H9 (cell line): Measurements from ENCODE around the gene ALOX5AP. TPM values are rescaled to one million over a fixed set of nuclear protein-coding genes. Genes with fewer than 3 reads are reported as not detected.

Source experiments
- DNase-seq: peaks from one replicate; pipeline ENCODE4 v3.0.0-alpha.2; 2017
- H2AFZ ChIP-seq: one replicate; pipeline ENCODE4 v1.6.1; 2013; ENCODE audit warnings: mild to moderate bottlenecking, low read length, control low read depth, moderate library complexity
- H2AK5ac ChIP-seq: 2 replicates; pipeline ENCODE4 v1.6.1; 2013; ENCODE audit warnings: low read length, control low read depth, mixed read lengths; ENCODE audit not compliant: insufficient read length
- H2BK120ac ChIP-seq: one replicate; pipeline ENCODE4 v1.6.1; 2013; ENCODE audit warnings: low read depth, mild to moderate bottlenecking, low read length, control low read depth, inconsistent platforms; ENCODE audit not compliant: poor library complexity, severe bottlenecking
- H2BK12ac ChIP-seq: 2 replicates; pipeline ENCODE4 v1.6.1; 2013; ENCODE audit warnings: low read length, control low read depth, mixed read lengths, low read depth; ENCODE audit not compliant: insufficient read length
- H2BK15ac ChIP-seq: 2 replicates; pipeline ENCODE4 v1.6.1; 2013; ENCODE audit warnings: low read depth, low read length, control low read depth
- H2BK20ac ChIP-seq: one replicate; pipeline ENCODE4 v1.6.1; 2013; ENCODE audit warnings: low read depth, mild to moderate bottlenecking, low read length, control low read depth, inconsistent platforms; ENCODE audit not compliant: poor library complexity, severe bottlenecking
- H2BK5ac ChIP-seq: 2 replicates; pipeline ENCODE4 v1.6.1; 2013; ENCODE audit warnings: low read length, control low read depth, mixed read lengths; ENCODE audit not compliant: insufficient read length
- H3K14ac ChIP-seq: 2 replicates; pipeline ENCODE4 v1.6.1; 2013; ENCODE audit warnings: low read length, control low read depth; ENCODE audit not compliant: insufficient read depth
- H3K18ac ChIP-seq: 2 replicates; pipeline ENCODE4 v1.6.1; 2013; ENCODE audit warnings: low read depth, mild to moderate bottlenecking, mixed read lengths, low read length, control low read depth; ENCODE audit not compliant: insufficient read length
- H3K23ac ChIP-seq: 2 replicates; pipeline ENCODE4 v1.6.1; 2013; ENCODE audit warnings: low read length, control low read depth, mixed read lengths, low read depth; ENCODE audit not compliant: insufficient read length
- H3K23me2 ChIP-seq: 2 replicates; pipeline ENCODE4 v1.6.1; 2013; ENCODE audit warnings: low read depth, mild to moderate bottlenecking, mixed read lengths, low read length, control low read depth; ENCODE audit not compliant: insufficient read length, poor library complexity, severe bottlenecking
- H3K27ac ChIP-seq: 2 replicates; pipeline ENCODE4 v1.5.1; 2013; ENCODE audit warnings: low read length, control low read depth, mixed read lengths, low read depth; ENCODE audit not compliant: insufficient read length
- H3K27me3 ChIP-seq: 2 replicates; pipeline ENCODE4 v1.6.1; 2013; ENCODE audit warnings: low read length, control low read depth, inconsistent platforms; ENCODE audit not compliant: insufficient read depth
- H3K4ac ChIP-seq: 2 replicates; pipeline ENCODE4 v1.6.1; 2013; ENCODE audit warnings: low read depth, mild to moderate bottlenecking, control low read depth, inconsistent platforms, low read length, moderate library complexity
- H3K4me1 ChIP-seq: 2 replicates; pipeline ENCODE4 v1.6.1; 2013; ENCODE audit warnings: low read length, control low read depth, inconsistent platforms; ENCODE audit not compliant: insufficient read depth
- H3K4me2 ChIP-seq: 2 replicates; pipeline ENCODE4 v1.6.1; 2013; ENCODE audit warnings: low read length, control low read depth, mixed read lengths; ENCODE audit not compliant: insufficient read length, insufficient read depth
- H3K56ac ChIP-seq: 2 replicates; pipeline ENCODE4 v1.6.1; 2013; ENCODE audit warnings: low read depth, mild to moderate bottlenecking, mixed read lengths, low read length, control low read depth; ENCODE audit not compliant: insufficient read length
- H3K79me1 ChIP-seq: 2 replicates; pipeline ENCODE4 v1.6.1; 2013; ENCODE audit warnings: low read depth, mild to moderate bottlenecking, moderate library complexity, low read length, control low read depth, inconsistent platforms; ENCODE audit not compliant: insufficient read depth, poor library complexity, severe bottlenecking
- H3K79me2 ChIP-seq: 2 replicates; pipeline ENCODE4 v1.6.1; 2013; ENCODE audit warnings: low read length, control low read depth, inconsistent platforms; ENCODE audit not compliant: insufficient read depth
- H3K9ac ChIP-seq: 2 replicates; pipeline ENCODE4 v1.6.1; 2013; ENCODE audit warnings: low read length, control low read depth, mixed read lengths; ENCODE audit not compliant: insufficient read length; ENCODE audit errors: extremely low read depth
- H3K9me3 ChIP-seq: one replicate; pipeline ENCODE4 v1.6.1; 2013; ENCODE audit warnings: low read depth, low read length, inconsistent platforms; ENCODE audit not compliant: control insufficient read depth
- H3T11ph ChIP-seq: one replicate; pipeline ENCODE4 v1.6.1; 2013; ENCODE audit warnings: mild to moderate bottlenecking, low read length, control low read depth, inconsistent platforms
- H4K20me1 ChIP-seq: one replicate; pipeline ENCODE4 v1.6.1; 2013; ENCODE audit not compliant: control insufficient read depth, insufficient read length, insufficient read depth
- H4K5ac ChIP-seq: 2 replicates; pipeline ENCODE4 v1.6.1; 2013; ENCODE audit warnings: low read depth, mild to moderate bottlenecking, mixed read lengths, low read length, control low read depth; ENCODE audit not compliant: insufficient read length
- H4K8ac ChIP-seq: replicated peaks from 2 replicates; pipeline ENCODE4 v1.6.1; 2013; ENCODE audit warnings: low read length, control low read depth, mixed read lengths, low read depth; ENCODE audit not compliant: insufficient read length
- H4K91ac ChIP-seq: 2 replicates; pipeline ENCODE4 v1.6.1; 2013; ENCODE audit warnings: low read depth, mild to moderate bottlenecking, moderate library complexity, mixed read lengths, low read length, control low read depth; ENCODE audit not compliant: insufficient read length
- H3K27ac Mint-ChIP-seq, 3 experiments: 2 replicates in 2 of 3; 3 replicates in 1 of 3; pipeline ENCODE4 v1.8.0; 2020 to 2021; ENCODE audit warnings: mixed read lengths in 3 of 3, mild to moderate bottlenecking in 1 of 3, moderate library complexity in 1 of 3
- H3K27me3 Mint-ChIP-seq: 2 replicates; pipeline ENCODE4 v1.8.0; 2021; ENCODE audit warnings: low read depth, mild to moderate bottlenecking, moderate library complexity, mixed read lengths
- H3K36me3 Mint-ChIP-seq, 3 experiments: 2 replicates in 2 of 3; 3 replicates in 1 of 3; pipeline ENCODE4 v1.8.0; 2020 to 2021; ENCODE audit warnings: low read depth in 3 of 3, mixed read lengths in 3 of 3; ENCODE audit not compliant: insufficient read depth in 1 of 3
- H3K4me1 Mint-ChIP-seq, 2 experiments: 2 replicates each; pipeline ENCODE4 v1.8.0; 2020; ENCODE audit warnings: mixed read lengths in 2 of 2
- H3K4me3 Mint-ChIP-seq, 2 experiments: 2 replicates in 1 of 2; 3 replicates in 1 of 2; pipeline ENCODE4 v1.8.0; 2020 to 2021; ENCODE audit warnings: mild to moderate bottlenecking in 2 of 2, mixed read lengths in 2 of 2, moderate library complexity in 1 of 2
- H3K9me3 Mint-ChIP-seq, 2 experiments: 2 replicates in 1 of 2; 3 replicates in 1 of 2; pipeline ENCODE4 v1.8.0; 2020; ENCODE audit warnings: mild to moderate bottlenecking in 2 of 2, mixed read lengths in 2 of 2, moderate library complexity in 1 of 2
- WGBS: extraction: QIAGEN DNeasy Blood & Tissue Kit; methylation state at CpG from one replicate; pipeline ENCODE4 v1.1.7; 2013; ENCODE audit warnings: missing lambda C conversion rate, low lambda C conversion rate, mixed read lengths; ENCODE audit not compliant: insufficient read length; ENCODE audit errors: extremely low coverage; 5-methylcytosine and 5-hydroxymethylcytosine counted together
- total RNA-seq: library from RNA; stranded (reverse); gene quantifications from 2 replicates; pipeline ENCODE4 v1.2.1, GENCODE V29; 2021
- TF ChIP-seq, protein P1 (sequence below): fragments of 200-600 bp; sonication (generic); conservative IDR thresholded peaks from 3 replicates; pipeline ENCODE4 v1.8.0; 2021; ENCODE audit warnings: antibody characterized with exemption, mild to moderate bottlenecking

ALOX5AP gene
- total RNA-seq, 1 experiment from 2014 or later = not detected

DNA sequence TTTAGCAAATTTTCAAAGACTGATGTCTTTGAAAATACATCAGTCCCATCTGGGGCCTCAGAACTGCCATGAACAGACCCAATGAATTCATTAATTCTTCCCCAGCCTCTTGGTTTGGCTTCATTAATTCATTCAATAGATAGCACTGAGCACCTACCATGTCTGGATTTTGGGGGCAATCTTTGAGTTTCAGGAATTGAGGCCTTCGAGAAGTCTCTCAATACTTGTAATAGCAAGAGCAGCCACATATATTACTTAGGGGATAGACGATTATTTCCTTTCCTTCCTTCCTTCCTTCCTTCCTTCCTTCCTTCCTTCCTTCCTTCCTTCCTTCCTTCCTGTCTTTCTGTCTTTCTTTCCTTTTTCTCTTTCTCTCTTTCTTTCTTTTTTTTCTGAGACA lies 64.8 kb downstream of the ALOX5AP start:
- Histone ChIP-seq H4K20me1 (no peaks in the 10 kb centered on the region), H4K5ac (no peak overlapping the region), H3K14ac (no peak overlapping the region), H2BK15ac (no peak overlapping the region), H3K23ac (no peak overlapping the region), H3K27ac (no peak overlapping the region), H3K27me3 (no peaks in the 10 kb centered on the region), H3K9ac (no peak overlapping the region), H3K4me2 (no peak overlapping the region), H4K91ac (no peak overlapping the region), H3K4ac (no peak overlapping the region), H2BK120ac (no peak overlapping the region), H2BK5ac (no peak overlapping the region), H3K79me2 (no peaks in the 10 kb centered on the region), H2AFZ (no peak overlapping the region), H4K8ac (no peak overlapping the region), H3K4me1 (no peaks in the 10 kb centered on the region; the same call in 1 of the 2 replicates), H3K56ac (no peak overlapping the region), H3K79me1 (no peaks in the 10 kb centered on the region), H3K23me2 (no peaks in the 10 kb centered on the region), H2BK20ac (no peak overlapping the region), H2AK5ac (no peak overlapping the region), H3K18ac (no peak overlapping the region), H2BK12ac (no peak overlapping the region), H3K9me3 (no peaks in the 10 kb centered on the region), H3T11ph (no peak overlapping the region)
- Mint-ChIP-seq H3K27me3 (peaks cover 10% of the 10 kb centered on the region), H3K4me1 (peaks cover 19 to 20% of the 10 kb centered on the region in 2 experiments), H3K4me3 (no peak overlapping the region), H3K36me3 (no peaks in the 10 kb centered on the region), H3K27ac (no peak overlapping the region), H3K9me3 (no peaks in the 10 kb centered on the region)
- no peak for DNase-seq
- TF ChIP-seq, protein P1, sequence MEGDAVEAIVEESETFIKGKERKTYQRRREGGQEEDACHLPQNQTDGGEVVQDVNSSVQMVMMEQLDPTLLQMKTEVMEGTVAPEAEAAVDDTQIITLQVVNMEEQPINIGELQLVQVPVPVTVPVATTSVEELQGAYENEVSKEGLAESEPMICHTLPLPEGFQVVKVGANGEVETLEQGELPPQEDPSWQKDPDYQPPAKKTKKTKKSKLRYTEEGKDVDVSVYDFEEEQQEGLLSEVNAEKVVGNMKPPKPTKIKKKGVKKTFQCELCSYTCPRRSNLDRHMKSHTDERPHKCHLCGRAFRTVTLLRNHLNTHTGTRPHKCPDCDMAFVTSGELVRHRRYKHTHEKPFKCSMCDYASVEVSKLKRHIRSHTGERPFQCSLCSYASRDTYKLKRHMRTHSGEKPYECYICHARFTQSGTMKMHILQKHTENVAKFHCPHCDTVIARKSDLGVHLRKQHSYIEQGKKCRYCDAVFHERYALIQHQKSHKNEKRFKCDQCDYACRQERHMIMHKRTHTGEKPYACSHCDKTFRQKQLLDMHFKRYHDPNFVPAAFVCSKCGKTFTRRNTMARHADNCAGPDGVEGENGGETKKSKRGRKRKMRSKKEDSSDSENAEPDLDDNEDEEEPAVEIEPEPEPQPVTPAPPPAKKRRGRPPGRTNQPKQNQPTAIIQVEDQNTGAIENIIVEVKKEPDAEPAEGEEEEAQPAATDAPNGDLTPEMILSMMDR = no peak
- no CpG with 5 or more reads among the region's 2 CpGs for WGBS
